Neural progenitor cell (in vitro differentiated cells): ENCODE results near the gene PATE3. TPM values are rescaled to one million over a fixed set of nuclear protein-coding genes. Genes with fewer than 3 reads are reported as not detected.

ENCODE experiments used
- DNase-seq: peaks from one replicate; pipeline ENCODE4 v3.0.0-alpha.2; 2016; ENCODE audit warnings: low spot score
- H2AFZ ChIP-seq: fragments of 200-600 bp; sonication (generic); replicated peaks from 2 replicates; pipeline ENCODE4 v1.6.1; 2016; ENCODE audit warnings: antibody characterized with exemption
- H3F3A ChIP-seq: fragments of 200-600 bp; sonication (generic); 2 replicates; pipeline ENCODE4 v1.6.1; 2016; ENCODE audit warnings: antibody characterized with exemption, low read depth
- H3K27ac ChIP-seq: fragments of 200-600 bp; sonication (generic); 2 replicates; pipeline ENCODE4 v1.5.1; 2016; ENCODE audit warnings: mild to moderate bottlenecking
- H3K27me3 ChIP-seq: fragments of 200-600 bp; sonication (generic); 2 replicates; pipeline ENCODE4 v1.6.1; 2016; ENCODE audit warnings: mild to moderate bottlenecking, moderate library complexity
- H3K36me3 ChIP-seq: fragments of 200-600 bp; sonication (generic); 2 replicates; pipeline ENCODE4 v1.5.1; 2016
- H3K4me1 ChIP-seq: fragments of 200-600 bp; sonication (generic); 2 replicates; pipeline ENCODE4 v1.6.1; 2016; ENCODE audit warnings: mixed run types
- H3K4me2 ChIP-seq: fragments of 200-600 bp; sonication (generic); 2 replicates; pipeline ENCODE4 v1.6.1; 2016
- H3K4me3 ChIP-seq: fragments of 200-600 bp; sonication (generic); 2 replicates; pipeline ENCODE4 v1.5.1; 2016
- H3K79me2 ChIP-seq: fragments of 200-600 bp; sonication (generic); 2 replicates; pipeline ENCODE4 v1.6.1; 2016; ENCODE audit warnings: low read depth
- H3K9ac ChIP-seq: fragments of 200-600 bp; sonication (generic); 2 replicates; pipeline ENCODE4 v1.6.1; 2016
- H3K9me3 ChIP-seq: fragments of 200-600 bp; sonication (generic); 2 replicates; pipeline ENCODE4 v1.5.1; 2016; ENCODE audit warnings: low read depth
- H4K20me1 ChIP-seq: fragments of 200-600 bp; sonication (generic); 2 replicates; pipeline ENCODE4 v1.6.1; 2016; ENCODE audit warnings: low read depth
- H3K27ac Mint-ChIP-seq: 3 replicates; pipeline ENCODE4 v1.8.0; 2021; ENCODE audit warnings: mixed read lengths
- H3K27me3 Mint-ChIP-seq: 2 replicates; pipeline ENCODE4 v1.8.0; 2022; ENCODE audit warnings: low read depth, mild to moderate bottlenecking, inconsistent platforms, moderate library complexity, mixed read lengths; ENCODE audit not compliant: insufficient read depth
- H3K36me3 Mint-ChIP-seq: 3 replicates; pipeline ENCODE4 v1.8.0; 2021; ENCODE audit warnings: mixed read lengths
- H3K4me1 Mint-ChIP-seq: 3 replicates; pipeline ENCODE4 v1.8.0; 2021; ENCODE audit warnings: mixed read lengths
- H3K4me3 Mint-ChIP-seq: 3 replicates; pipeline ENCODE4 v1.8.0; 2021; ENCODE audit warnings: mild to moderate bottlenecking, moderate library complexity, mixed read lengths
- H3K9me3 Mint-ChIP-seq: 3 replicates; pipeline ENCODE4 v1.8.0; 2020; ENCODE audit warnings: mixed read lengths
- CTCF ChIP-seq: fragments of 200-600 bp; sonication (generic); IDR thresholded peaks from 2 replicates; pipeline ENCODE4 v1.5.1; 2017; ENCODE audit warnings: antibody characterized with exemption, mild to moderate bottlenecking
- EZH2 ChIP-seq: fragments of 200-600 bp; sonication (generic); IDR thresholded peaks from 2 replicates; pipeline ENCODE4 v1.6.1; 2017; ENCODE audit warnings: antibody characterized with exemption, mild to moderate bottlenecking, moderate library complexity
- EZH2phosphoT487 ChIP-seq: fragments of 200-600 bp; sonication (generic); IDR thresholded peaks from 2 replicates; pipeline ENCODE4 v1.6.1; 2017; ENCODE audit warnings: antibody characterized with exemption
- total RNA-seq: library from RNA; depleted of rRNA; stranded (reverse); fragments of >200 nt; gene quantifications from 2 replicates; pipeline ENCODE4 v1.2.3, GENCODE V29; 2015; ENCODE audit warnings: low replicate concordance

The PATE3 gene
- total RNA-seq, 1 donor from 2014 or later = not detected

DNA sequence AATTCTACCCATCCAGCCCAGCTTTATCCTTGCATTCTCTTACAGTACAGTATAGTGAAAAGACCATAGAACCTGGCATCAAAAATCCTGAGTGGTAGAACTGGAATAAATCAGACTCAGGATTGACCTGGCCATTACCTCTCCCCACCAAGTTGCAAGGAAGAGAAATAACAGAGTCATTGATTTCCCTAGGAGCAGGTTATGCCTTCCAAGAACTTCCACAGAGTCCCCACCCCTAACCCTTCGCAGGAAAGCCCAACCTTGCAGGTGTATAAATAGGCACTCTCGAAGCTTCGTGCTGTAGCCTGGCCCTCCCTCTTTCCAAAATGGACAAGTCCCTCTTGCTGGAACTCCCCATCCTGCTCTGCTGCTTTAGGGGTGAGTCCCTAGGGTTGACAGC, 41.9 kb upstream of the PATE3 start, which contains the start of gene PATE1:
Gene PATE1 (plus strand): TSS at position 301 of the 400 bp plus-strand sequence. CDS start 26 bp downstream, at position 327.
- no peaks in the 10 kb centered on the region for H4K20me1 ChIP-seq
- H3K4me1 Mint-ChIP-seq = no peaks in the 10 kb centered on the region
- H3K9me3 Mint-ChIP-seq = no peaks in the 10 kb centered on the region
- H3K4me1 ChIP-seq = peaks cover 9% of the 10 kb centered on the region
- DNase-seq = no peak
- no peaks in the 10 kb centered on the region for H3F3A ChIP-seq
- H3K36me3 Mint-ChIP-seq = no peaks in the 10 kb centered on the region
- no peak within 1 kb of the TSS for H3K9ac ChIP-seq
- no peaks in the 10 kb centered on the region for H3K36me3 ChIP-seq
- H3K27ac ChIP-seq = no peak within 1 kb of the TSS
- H2AFZ ChIP-seq = no peak within 1 kb of the TSS
- H3K27me3 Mint-ChIP-seq = no peaks in the 10 kb centered on the region
- H3K27ac Mint-ChIP-seq = no peak within 1 kb of the TSS
- H3K4me3 Mint-ChIP-seq = no peak within 1 kb of the TSS
- H3K9me3 ChIP-seq = no peaks in the 10 kb centered on the region
- H3K79me2 ChIP-seq = no peaks in the 10 kb centered on the region
- H3K4me3 ChIP-seq = no peak within 1 kb of the TSS
- peaks cover 11% of the 10 kb centered on the region for H3K27me3 ChIP-seq
- TF ChIP-seq EZH2 = no peak
- no peak for TF ChIP-seq CTCF
- no peak for TF ChIP-seq EZH2phosphoT487
- no peak within 1 kb of the TSS for H3K4me2 ChIP-seq

- H3K36me3 ChIP-seq = no peaks in the 10 kb centered on the region
- no peaks in the 10 kb centered on the region for H3K9me3 Mint-ChIP-seq
- no peaks in the 10 kb centered on the region for H3K79me2 ChIP-seq
- H3K27me3 Mint-ChIP-seq = peaks cover 3% of the 10 kb centered on the region
- no peaks in the 10 kb centered on the region for H3K4me1 ChIP-seq
- no peaks in the 10 kb centered on the region for H3K4me1 Mint-ChIP-seq
- TF ChIP-seq EZH2 = no peak
- TF ChIP-seq CTCF = peak; percentile 29
- no peak for TF ChIP-seq EZH2phosphoT487
- no peak overlapping the region for H3K4me3 ChIP-seq
- no peak overlapping the region for H2AFZ ChIP-seq
- H3K4me2 ChIP-seq = no peak overlapping the region
- H3K27me3 ChIP-seq = peaks cover 24% of the 10 kb centered on the region
- no peak overlapping the region for H3K27ac ChIP-seq
- no peak overlapping the region for H3K4me3 Mint-ChIP-seq
- H3K9me3 ChIP-seq = no peaks in the 10 kb centered on the region
- H3K9ac ChIP-seq = no peak overlapping the region
- no peak overlapping the region for H3K27ac Mint-ChIP-seq
- H4K20me1 ChIP-seq = no peaks in the 10 kb centered on the region
- DNase-seq = no peak
- H3K36me3 Mint-ChIP-seq = no peaks in the 10 kb centered on the region
- H3F3A ChIP-seq = no peaks in the 10 kb centered on the region
These were observed 37.3 kb upstream of the PATE3 start for GRCh38 chr11:125750629-125751028.

DNA sequence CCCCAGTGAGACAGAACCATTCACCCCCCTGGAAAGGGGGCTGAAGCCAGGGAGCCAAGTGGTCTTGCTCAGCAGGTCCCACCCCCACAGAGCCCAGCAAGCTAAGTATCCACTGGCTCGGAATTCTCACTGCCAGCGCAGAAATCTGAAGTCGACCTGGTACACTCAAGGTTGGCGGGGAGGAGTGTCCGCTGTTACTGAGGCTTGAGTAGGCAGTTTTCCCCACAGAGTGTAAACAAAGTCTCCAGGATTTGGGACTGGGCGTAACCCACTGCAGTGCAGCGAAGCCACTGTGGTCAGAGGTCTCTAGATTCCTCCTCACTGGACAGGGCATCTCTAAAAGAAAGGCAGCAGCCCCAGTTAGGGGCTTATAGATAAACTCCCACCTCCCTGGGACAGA, 31.9 kb upstream of the PATE3 start:
- Histone ChIP-seq H3K36me3 (no peaks in the 10 kb centered on the region), H3K4me2 (no peak overlapping the region), H3K79me2 (no peaks in the 10 kb centered on the region), H3K27me3 (peaks cover 14% of the 10 kb centered on the region), H3K4me1 (no peaks in the 10 kb centered on the region), H3K27ac (no peak overlapping the region), H2AFZ (no peak overlapping the region), H4K20me1 (no peaks in the 10 kb centered on the region), H3F3A (no peaks in the 10 kb centered on the region), H3K4me3 (no peak overlapping the region), H3K9me3 (no peaks in the 10 kb centered on the region), H3K9ac (no peak overlapping the region)
- H3K27me3 Mint-ChIP-seq = peaks cover 3% of the 10 kb centered on the region
- TF ChIP-seq CTCF = no peak
- TF ChIP-seq EZH2phosphoT487 = no peak
- no peak for TF ChIP-seq EZH2
- no peak for DNase-seq
- no peaks in the 10 kb centered on the region for H3K36me3 Mint-ChIP-seq
- H3K4me3 Mint-ChIP-seq = no peak overlapping the region
- no peaks in the 10 kb centered on the region for H3K4me1 Mint-ChIP-seq
- H3K27ac Mint-ChIP-seq = no peak overlapping the region
- H3K9me3 Mint-ChIP-seq = peaks cover 13% of the 10 kb centered on the region
